HG03565 (cell line): Measurements from ENCODE around the gene ANKS1A.

Experiments
- ATAC-seq: cut with Tn5 transposase; IDR thresholded peaks from one replicate; pipeline ENCODE4 v1.9.1; 2021; ENCODE audit warnings: mild to moderate bottlenecking, moderate library complexity; ENCODE audit not compliant: unreplicated experiment

ANKS1A gene

DNA sequence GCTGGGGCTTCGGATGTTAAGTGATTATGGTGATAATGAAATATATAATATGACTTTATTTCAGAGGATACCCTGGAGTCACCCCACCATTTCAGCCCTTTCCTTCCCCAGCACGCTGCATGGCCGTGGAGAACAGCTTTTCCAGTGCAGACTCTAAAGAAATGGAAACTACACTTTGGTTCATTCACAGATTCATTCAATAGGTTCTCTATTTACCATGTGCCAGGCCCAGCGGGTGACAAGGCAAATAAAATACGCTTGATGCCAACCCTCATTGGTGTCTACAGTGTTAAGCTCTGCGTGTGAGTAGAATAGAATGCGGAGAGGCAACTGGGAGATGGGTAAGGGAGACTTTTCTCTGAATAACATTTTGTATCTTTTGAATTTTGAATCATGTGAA is 162.3 kb downstream of the ANKS1A start:
- ATAC-seq = no peak

- ATAC-seq = no peak
These were observed 163.0 kb downstream of the ANKS1A start for GRCh38 chr6:35051997-35052583.

DNA sequence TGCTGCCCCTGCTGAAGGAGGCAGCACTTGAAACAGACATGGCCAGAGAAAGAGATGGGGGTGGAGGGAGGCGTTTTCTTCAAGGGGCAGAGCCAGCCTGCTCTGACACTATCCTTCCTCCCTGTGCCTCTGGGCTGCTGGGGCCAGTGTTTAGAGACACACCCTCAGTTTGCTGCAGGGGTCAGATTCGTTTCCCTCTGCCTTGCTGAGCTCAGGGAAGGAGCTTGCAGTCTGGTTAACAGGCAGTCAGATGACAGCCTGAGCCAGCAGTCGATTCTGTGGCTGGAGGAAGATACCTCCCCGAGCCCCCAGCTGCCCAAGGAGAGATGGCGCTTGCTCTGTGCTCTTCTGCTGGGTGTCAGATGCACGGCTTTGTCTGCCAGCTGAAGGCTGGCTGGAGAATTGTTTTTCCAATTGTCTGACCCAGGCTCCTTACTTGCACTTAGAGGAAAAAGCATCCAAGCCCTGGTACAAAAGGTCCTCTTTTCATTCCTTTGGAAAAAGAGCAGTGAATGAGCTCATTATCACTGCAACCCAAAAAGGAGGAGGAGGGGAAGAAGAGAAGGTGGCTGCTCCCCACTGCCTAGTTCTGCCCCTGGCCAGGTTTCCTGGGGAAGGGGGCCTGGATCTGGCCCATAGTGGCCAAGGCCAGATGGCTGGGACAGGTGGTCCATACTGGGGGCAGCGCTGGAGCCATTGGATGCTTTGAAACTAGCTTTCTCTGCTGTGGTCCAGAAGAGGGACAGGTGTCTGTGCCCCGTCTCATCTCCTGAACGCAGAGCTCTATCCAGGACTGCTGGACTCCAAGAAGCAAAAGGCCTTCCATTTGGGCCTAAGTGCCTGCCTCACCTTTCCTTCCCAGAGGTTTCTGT is 163.9 kb downstream of the ANKS1A start:
- no peak for ATAC-seq

DNA sequence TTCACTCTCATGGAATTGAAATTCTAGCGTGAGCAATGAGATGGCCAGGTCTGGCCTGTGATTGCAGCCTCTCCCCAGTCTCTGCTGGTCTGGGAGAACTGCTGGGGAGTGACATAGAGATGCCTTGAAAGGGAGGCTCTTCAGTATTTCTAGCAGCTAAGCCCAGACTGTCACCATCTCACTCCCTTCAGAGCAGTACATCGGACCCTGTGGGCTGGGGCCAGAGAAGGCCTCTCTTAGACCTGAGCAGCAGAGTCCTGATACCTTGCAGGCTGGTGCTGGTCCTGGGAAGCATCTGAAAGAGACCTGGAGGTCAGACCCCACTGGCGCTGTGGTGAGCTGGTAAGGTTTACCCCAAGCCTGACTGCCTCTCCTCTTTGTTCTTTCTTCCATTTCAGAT is 164.6 kb downstream of the ANKS1A start:
- ATAC-seq = no peak

GRCh38 chr6:35054106-35054742 is 165.2 kb downstream of the ANKS1A start:
- no peak for ATAC-seq

GRCh38 chr6:35054743-35055130 is 165.7 kb downstream of the ANKS1A start:
- no peak for ATAC-seq

GRCh38 chr6:35055891-35056290 is 166.8 kb downstream of the ANKS1A start:
- ATAC-seq = no peak

DNA sequence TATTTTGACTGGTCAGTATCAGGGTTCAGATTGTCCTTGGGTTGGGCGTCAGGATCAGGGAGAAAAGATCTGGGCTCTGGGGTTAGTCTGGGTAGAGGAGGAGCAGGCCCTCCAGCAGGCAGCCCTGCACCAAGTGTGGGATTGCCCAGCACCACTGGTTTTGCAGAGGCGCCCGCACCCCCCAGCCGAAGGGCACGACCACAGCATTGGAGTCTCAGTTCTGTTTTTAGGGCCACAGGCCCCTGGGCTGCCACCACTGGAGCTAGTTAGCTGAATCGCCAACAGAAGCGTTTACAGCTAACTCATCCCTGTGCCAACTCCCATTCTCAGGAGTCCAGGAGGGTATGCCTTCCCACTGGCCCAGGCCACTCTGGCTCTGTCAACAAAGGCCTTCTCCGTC is 167.9 kb downstream of the ANKS1A start:
- no peak for ATAC-seq

DNA sequence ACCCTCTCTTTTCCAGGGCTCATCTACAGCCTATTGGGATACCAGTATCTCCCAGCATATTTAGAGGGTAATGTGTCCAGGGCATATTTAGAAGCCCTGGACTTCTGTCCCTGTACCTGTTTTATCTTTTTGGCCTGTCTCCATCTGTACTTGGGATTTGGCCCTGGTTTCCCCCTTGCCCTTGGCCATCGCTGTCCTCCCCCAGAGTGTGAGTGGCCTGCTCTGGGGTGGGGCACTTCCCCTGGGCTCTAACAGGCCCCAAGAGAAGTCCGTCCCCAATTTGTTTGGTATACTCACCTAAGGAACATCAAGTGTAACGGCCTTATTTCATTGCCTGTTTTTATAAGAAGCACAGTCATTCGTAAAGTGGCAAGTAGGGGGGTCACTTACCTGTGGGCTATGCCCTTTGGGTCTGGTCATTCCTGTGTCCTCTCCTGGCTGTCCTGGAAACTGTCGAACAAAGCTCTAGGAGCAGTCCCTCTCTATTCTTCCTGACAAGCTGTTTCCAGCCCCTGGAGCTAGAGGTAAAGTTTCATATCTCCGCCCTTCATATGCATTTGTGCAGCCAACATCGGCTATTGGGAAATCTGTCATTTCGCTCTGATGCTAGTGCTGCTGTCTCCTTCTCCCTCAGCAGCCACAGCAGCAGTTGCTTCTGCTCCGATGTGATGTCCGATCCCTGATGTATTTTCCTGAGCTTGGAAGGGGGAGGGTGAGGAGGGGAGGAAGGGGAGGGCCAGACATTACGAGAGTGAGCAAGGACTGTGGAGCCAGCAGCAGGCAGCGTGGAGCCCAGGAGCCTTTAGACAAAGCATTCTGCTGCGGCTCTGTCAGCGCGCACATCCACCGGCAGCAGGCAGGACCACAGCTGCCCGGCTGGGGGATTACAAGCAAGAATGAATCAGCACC is 168.6 kb downstream of the ANKS1A start:
- no peak for ATAC-seq

- ATAC-seq = no peak
These were observed 169.3 kb downstream of the ANKS1A start for GRCh38 chr6:35058358-35058675.

DNA sequence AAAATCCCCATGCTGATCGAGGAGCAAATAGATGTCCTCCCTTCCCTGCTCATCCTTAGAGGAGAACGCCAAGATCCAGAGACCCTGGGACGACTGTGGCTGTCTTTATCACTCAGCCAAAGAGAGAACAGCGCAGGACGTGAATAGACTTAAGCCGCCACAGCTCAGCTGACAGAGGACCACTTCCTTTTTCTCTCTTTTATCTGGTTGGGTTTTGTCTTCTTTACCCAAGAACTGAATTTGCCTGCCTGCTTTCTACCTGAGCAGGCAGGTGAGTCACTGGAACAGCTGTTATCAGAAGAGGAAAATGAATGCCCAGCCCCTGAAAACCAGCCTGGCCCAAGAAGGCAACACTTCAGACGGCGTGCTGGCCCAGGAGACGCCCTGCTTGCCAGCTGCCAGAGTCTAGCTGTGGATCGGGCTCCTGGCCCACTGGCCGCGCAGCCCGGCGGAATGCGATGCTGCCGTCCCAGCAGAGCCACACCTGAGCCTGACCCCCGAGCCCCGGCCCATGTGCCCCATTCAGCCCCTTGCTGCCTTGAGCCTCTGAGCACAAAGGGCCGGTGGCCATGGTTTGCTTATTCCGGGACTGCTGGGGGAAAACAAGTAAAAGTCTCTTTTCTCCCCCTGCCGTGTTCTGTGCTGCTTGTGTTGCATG is 169.9 kb downstream of the ANKS1A start:
- no peak for ATAC-seq

- ATAC-seq = no peak
These were observed 170.7 kb downstream of the ANKS1A start for GRCh38 chr6:35059596-35060345.

DNA sequence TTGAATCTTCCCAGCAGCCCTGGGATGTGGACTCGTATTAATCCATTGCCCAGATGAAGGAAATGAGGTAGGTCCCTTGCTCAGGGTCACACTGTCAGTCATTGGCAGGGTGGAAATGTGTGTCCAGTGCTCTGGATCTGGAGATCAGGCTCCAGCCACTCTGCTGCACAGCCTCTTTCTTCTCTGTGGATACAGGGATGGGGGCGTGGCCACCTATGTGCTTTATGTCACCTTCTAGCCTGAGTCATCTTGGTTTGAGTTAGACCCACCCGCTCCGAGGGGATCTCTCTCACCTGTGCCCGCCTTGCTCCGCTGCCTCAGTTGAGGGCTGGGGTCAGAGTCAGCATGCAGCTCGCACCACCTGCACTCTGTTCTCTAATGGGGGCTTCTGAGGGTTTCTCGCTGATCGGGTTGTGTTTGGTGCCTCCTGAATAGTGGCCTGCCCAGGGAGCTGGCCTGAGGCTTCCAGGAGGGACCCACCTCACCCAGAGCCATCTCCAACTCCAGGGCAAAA is 172.1 kb downstream of the ANKS1A start:
- ATAC-seq = no peak

DNA sequence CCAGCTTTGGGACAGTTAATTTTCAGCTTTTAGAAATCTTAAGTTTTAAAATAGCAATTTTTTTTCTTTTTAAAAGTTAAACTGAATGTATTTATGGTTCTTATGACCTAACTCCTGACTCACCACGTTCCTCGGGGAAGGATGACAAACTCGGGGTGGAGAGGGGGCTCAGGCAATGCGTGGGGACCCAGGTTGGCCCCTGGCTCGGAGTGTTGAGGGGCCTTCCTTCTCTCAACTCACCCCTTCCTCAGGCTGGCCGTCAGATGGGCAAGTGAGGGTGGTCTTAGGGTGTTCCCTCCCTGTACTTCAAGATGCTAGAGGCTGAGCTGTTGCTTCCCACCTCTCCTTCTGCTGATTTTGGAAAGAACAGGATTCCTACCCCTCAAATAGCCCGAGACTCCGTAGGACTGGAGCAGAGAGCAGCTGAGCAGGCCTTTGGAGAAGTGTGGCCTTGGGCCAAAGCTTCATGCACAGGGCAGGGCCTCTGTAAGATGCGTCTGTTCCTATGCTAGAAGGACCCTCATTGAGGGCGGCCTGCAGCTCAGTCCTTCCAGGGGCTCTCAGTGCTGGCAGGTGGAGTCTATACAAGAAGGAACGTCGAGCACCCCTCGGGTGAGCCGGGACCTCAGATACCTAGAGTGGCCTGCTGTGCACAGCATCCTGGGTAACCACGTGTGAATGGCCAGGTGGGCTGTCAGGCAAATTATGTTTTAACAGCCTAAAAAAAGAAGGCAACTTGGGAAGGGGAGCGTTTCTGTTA is 172.8 kb downstream of the ANKS1A start:
- ATAC-seq = no peak

DNA sequence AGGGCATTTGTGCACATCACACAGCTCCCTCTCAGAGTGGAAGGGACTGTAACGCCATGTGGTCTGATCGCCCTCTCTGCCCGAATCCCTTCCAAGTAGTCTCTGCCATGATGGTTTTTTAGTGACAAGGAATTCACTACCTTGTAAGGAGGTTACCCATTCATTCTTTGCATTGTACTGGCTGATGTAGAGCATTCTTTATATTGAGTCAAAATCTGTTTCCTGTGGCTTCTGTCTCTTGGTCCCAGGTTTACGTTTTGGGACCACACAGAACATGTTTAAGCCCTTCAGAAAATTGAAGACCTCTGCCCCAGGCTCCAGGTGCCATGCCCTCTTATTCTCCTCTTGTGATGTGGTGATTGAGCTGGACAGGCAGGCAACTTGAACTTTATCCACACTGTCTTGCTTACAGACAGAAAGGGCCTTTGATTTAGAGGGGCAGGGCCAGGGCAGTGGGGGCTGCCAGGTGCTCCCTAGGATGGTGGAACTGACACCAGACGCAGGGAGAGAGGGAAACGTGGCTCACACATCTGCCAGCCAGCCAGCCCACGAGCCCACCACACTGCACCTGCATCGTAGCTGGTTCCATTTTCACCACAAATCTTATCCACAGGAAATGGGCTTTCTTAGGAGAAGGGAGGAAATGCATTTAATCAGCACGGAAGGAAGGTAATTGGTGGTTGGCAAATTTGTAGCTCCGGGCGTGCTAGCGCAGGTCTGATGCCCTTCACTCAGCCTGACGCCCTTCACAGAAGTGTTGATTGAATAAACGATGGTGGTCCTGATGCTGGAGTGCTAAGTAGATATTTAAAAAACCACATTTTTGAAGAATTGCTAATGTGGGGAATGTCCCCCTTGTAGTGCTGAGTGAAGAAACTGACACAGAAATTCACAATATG is 173.9 kb downstream of the ANKS1A start:
- ATAC-seq = no peak

DNA sequence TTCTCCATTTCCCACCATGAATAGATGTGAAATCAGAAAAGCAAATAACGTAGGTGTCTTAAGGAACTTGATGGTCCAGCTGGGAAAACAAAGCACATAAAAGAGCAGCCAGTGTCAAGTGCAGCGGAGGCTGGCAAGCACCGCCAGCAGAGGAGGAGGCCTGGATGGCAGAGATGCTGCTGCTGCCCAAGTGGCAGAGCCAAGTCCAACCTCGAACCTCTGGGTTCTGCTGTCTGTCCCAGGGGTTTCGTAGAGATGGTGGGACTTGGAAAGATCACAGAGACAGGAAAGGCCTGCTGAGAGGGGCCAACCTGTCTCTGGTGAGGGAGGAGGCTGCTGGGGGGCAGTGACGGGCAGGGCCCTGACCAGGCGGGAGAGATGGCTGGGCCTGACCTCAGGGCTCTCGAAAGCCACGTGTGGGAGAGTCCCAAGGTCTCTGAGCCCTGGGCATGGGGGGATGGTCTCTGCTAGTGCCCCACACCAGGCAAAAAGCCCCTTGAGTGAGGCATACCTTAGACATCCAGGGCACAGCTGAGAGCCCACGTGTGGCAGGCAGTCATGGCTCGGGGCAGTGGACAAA is 174.7 kb downstream of the ANKS1A start:
- no peak for ATAC-seq

- ATAC-seq = no peak
These were observed 175.2 kb downstream of the ANKS1A start for GRCh38 chr6:35064290-35064689.
